ENCODE data around the gene MVB12B.

DNA sequence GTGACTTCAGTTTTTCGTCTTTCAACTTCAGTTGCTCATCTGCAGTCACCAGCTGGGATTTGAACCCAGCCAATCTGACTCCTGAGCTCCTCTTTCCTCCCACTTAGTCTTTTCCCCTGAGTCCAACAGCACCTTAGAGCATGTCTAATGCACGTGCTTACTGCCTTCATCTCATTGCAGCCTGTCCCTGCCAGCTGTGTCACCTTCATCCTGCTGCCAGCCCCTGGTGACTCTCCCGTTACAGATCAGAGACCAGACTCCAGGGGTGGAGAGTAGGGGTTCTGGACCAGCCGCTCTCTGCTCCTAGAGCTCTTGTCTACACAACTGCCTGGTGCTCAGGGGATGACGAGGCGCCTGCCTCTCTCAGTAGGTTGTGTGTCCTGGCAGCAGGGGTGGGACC is 154.2 kb downstream of the MVB12B start:
- TF ChIP-seq EZH2 (IDR thresholded peaks at IDR 0.05; ENCODE audit: borderline replicate concordance, insufficient read depth, low read length, poor library complexity, severe bottlenecking) (no peak), POLR2AphosphoS5 (IDR thresholded peaks at IDR 0.05) (no peak), CTCF (IDR thresholded peaks at IDR 0.05; ENCODE audit: poor library complexity, severe bottlenecking) (no peak), RAD21 (conservative IDR thresholded peaks at IDR 0.05) (no peak), TAF1 (IDR thresholded peaks at IDR 0.05; ENCODE audit: low read depth) (no peak)
